Small intestine (tissue), 7 donors: Measurements from ENCODE around the gene RASGRP1. TPM values are rescaled to one million over a fixed set of nuclear protein-coding genes. Genes with fewer than 3 reads are reported as not detected.
A peak's percentile ranks its signal among the peaks of the same experiment; 100 is the strongest.
"Not testable (repeated sequence)": the region's sequence is repeated elsewhere in the genome, so short reads cannot be mapped to it uniquely, and the experiment has no call there.

Experiments used
- DNase-seq, 2 donors: peaks; one replicate each; pipeline versions ENCODE4 v3.0.0 to v3.0.0-alpha.2; 2013
- FAIRE-seq: peaks from 2 replicates; lab custom pipeline; 2012; peaks lifted over from hg19 to GRCh38; lab: Jason Lieb, UNC
- H3K27ac ChIP-seq, 3 donors: one replicate each; pipeline ENCODE4 v1.5.1; 2013; ENCODE audit warnings: low read length in 2 of 3, mild to moderate bottlenecking in 2 of 3, control low read depth in 1 of 3, inconsistent platforms in 1 of 3, low read depth in 1 of 3, moderate library complexity in 1 of 3
- H3K27me3 ChIP-seq, 3 donors: one replicate each; pipeline ENCODE4 v1.6.1; 2013; ENCODE audit warnings: low read length in 3 of 3, inconsistent platforms in 1 of 3; ENCODE audit not compliant: control insufficient read depth in 3 of 3, insufficient read depth in 3 of 3
- H3K36me3 ChIP-seq, 3 donors: one replicate each; pipeline ENCODE4 v1.6.1; 2013; ENCODE audit warnings: low read length in 3 of 3, inconsistent platforms in 1 of 3, low read depth in 1 of 3, mild to moderate bottlenecking in 1 of 3, moderate library complexity in 1 of 3; ENCODE audit not compliant: control insufficient read depth in 3 of 3, insufficient read depth in 2 of 3
- H3K4me1 ChIP-seq, 3 donors: one replicate each; pipeline ENCODE4 v1.6.1; 2013; ENCODE audit warnings: low read length in 2 of 3, inconsistent platforms in 1 of 3, low read depth in 1 of 3, mild to moderate bottlenecking in 1 of 3, moderate library complexity in 1 of 3; ENCODE audit not compliant: control insufficient read depth in 3 of 3, insufficient read depth in 2 of 3
- H3K4me3 ChIP-seq, 3 donors: one replicate each; pipeline ENCODE4 v1.5.1; 2013; ENCODE audit warnings: low read length in 3 of 3, control low read depth in 1 of 3, inconsistent platforms in 1 of 3, low read depth in 1 of 3, mild to moderate bottlenecking in 1 of 3, moderate library complexity in 1 of 3
- H3K9me3 ChIP-seq, 2 donors: one replicate each; pipeline ENCODE4 v1.6.1; 2013; ENCODE audit warnings: low read depth in 1 of 2, low read length in 1 of 2; ENCODE audit not compliant: control insufficient read depth in 2 of 2, insufficient read depth in 1 of 2
- WGBS, 3 donors: extraction: QIAGEN DNeasy Blood & Tissue Kit; methylation state at CpG; one replicate each; pipeline ENCODE4 v1.1.7; 2013; 5-methylcytosine and 5-hydroxymethylcytosine counted together
- polyA plus RNA-seq, 4 donors: library from polyadenylated mRNA; stranded (reverse) in 3 of 4; unstranded in 1 of 4; fragments of 200-250 nt in 3 of 4; fragments of 120-200 nt in 1 of 4; gene quantifications; one replicate each; pipeline versions ENCODE4 v1.2.1 to v1.2.3, GENCODE V29; 2013
- donor health status: healthy with polysubstance abuse.
- donor health status: control.
- donor health status: control.
- donor health status: Bipolar disorder and iron deficiency.
- donor health status: healthy.

Gene RASGRP1
- polyA plus RNA-seq, 4 donors, result 0.45 to 3.0 (median 0.59) TPM

GRCh38 chr15:38587214-38587613, 22.6 kb upstream of the RASGRP1 start:
- 48 to 63% (median 52%) methylated on average over 6 of the region's 6 CpGs for WGBS, 3 donors

GRCh38 chr15:38586005-38586404, 21.4 kb upstream of the RASGRP1 start:
- H3K27me3 ChIP-seq, H3K27ac ChIP-seq, FAIRE-seq, H3K4me3 ChIP-seq, H3K4me1 ChIP-seq, H3K36me3 ChIP-seq, H3K9me3 ChIP-seq, DNase-seq: not testable (repeated sequence)
- WGBS, 3 donors, result 94 to 98% (median 95%) methylated on average over 2 of the region's 2 CpGs

More at GRCh38 chr15:38587214-38587613, 22.6 kb upstream of the RASGRP1 start:
- H3K36me3 ChIP-seq, result no peaks in the 10 kb centered on the region
- no peaks in the 10 kb centered on the region for H3K4me1 ChIP-seq
- no peaks in the 10 kb centered on the region for H3K27me3 ChIP-seq
- FAIRE-seq (no peak), DNase-seq (no peak)
- no peak overlapping the region for H3K27ac ChIP-seq
- no peak overlapping the region for H3K4me3 ChIP-seq
- H3K9me3 ChIP-seq, result no peaks in the 10 kb centered on the region

GRCh38 chr15:38578626-38579025, 14.0 kb upstream of the RASGRP1 start:
- no peak for DNase-seq
- Histone ChIP-seq H3K27me3 (no peaks in the 10 kb centered on the region), H3K36me3 (no peaks in the 10 kb centered on the region), H3K4me1 (no peaks in the 10 kb centered on the region), H3K4me3 (no peak overlapping the region), H3K27ac (no peak overlapping the region), H3K9me3 (no peaks in the 10 kb centered on the region)
- no peak for FAIRE-seq
- 86 to 92% (median 89%) methylated on average over 3 of the region's 3 CpGs for WGBS, 3 donors

GRCh38 chr15:38577424-38577987, 12.9 kb upstream of the RASGRP1 start:
- Histone ChIP-seq H3K9me3 (no peaks in the 10 kb centered on the region), H3K36me3 (no peaks in the 10 kb centered on the region), H3K4me1 (no peaks in the 10 kb centered on the region), H3K4me3 (no peak overlapping the region), H3K27me3 (no peaks in the 10 kb centered on the region), H3K27ac (no peak overlapping the region)
- WGBS, 3 donors, result 83 to 93% (median 86%) methylated on average over 7 of the region's 7 CpGs
- DNase-seq (no peak), FAIRE-seq (no peak)

GRCh38 chr15:38576837-38577236, 12.2 kb upstream of the RASGRP1 start:
- 89 to 94% (median 93%) methylated on average over 3 of the region's 3 CpGs for WGBS, 3 donors
- H3K9me3 ChIP-seq, result no peaks in the 10 kb centered on the region

GRCh38 chr15:38576261-38576660, 11.6 kb upstream of the RASGRP1 start:
- H3K27ac ChIP-seq, result no peak overlapping the region
- FAIRE-seq (no peak), DNase-seq (no peak)
- WGBS, 3 donors, result 75 to 81% (median 76%) methylated on average over 1 of the region's 1 CpG
- no peaks in the 10 kb centered on the region for H3K36me3 ChIP-seq
- H3K27me3 ChIP-seq, result no peaks in the 10 kb centered on the region
- no peaks in the 10 kb centered on the region for H3K9me3 ChIP-seq
- no peak overlapping the region for H3K4me3 ChIP-seq
- H3K4me1 ChIP-seq, result no peaks in the 10 kb centered on the region

More at GRCh38 chr15:38576837-38577236, 12.2 kb upstream of the RASGRP1 start:
- no peak for FAIRE-seq
- H3K4me3 ChIP-seq, result no peak overlapping the region
- no peaks in the 10 kb centered on the region for H3K36me3 ChIP-seq
- H3K27ac ChIP-seq, result no peak overlapping the region
- DNase-seq, result no peak
- no peaks in the 10 kb centered on the region for H3K27me3 ChIP-seq
- H3K4me1 ChIP-seq, result no peaks in the 10 kb centered on the region

- peaks cover 0 to 13% (median 0%) of the 10 kb centered on the region in 3 donors for H3K4me1 ChIP-seq
- no peaks in the 10 kb centered on the region for H3K36me3 ChIP-seq
- DNase-seq, result no peak
- WGBS, 3 donors, result 31 to 46% (median 46%) methylated on average over 16 of the region's 16 CpGs
- no peak overlapping the region for H3K27ac ChIP-seq
- peaks cover 0 to 12% (median 2%) of the 10 kb centered on the region in 3 donors for H3K27me3 ChIP-seq
- no peaks in the 10 kb centered on the region for H3K9me3 ChIP-seq
- peak overlapping the region in 2 of 3 donors; percentile 50 to 75 for H3K4me3 ChIP-seq
- FAIRE-seq, result no peak
Observed at GRCh38 chr15:38565287-38565670, 665 bp upstream of the RASGRP1 start.

- peak; percentile 67 to 86 for DNase-seq
- Histone ChIP-seq H3K36me3 (no peaks in the 10 kb centered on the region), H3K4me3 (peak overlapping the region; percentile 44 to 75 (median 70)), H3K4me1 (peaks cover 0 to 17% (median 3%) of the 10 kb centered on the region in 3 donors), H3K9me3 (no peaks in the 10 kb centered on the region), H3K27ac (peak overlapping the region in 2 of 3 donors; percentile 70 to 86), H3K27me3 (peaks cover 0 to 12% (median 2%) of the 10 kb centered on the region in 3 donors)
- FAIRE-seq, result no peak
- 7 to 13% (median 8%) methylated on average over 36 to 59 of the region's 59 CpGs for WGBS, 3 donors
Observed at GRCh38 chr15:38563723-38564519, 693 bp downstream of the RASGRP1 start.
